ENCODE results near the gene CDH11.

CDH11 gene

GRCh38 chr16:64973171-64973570, 148.7 kb downstream of the CDH11 start:
- DNase-seq = no peak

- DNase-seq = no peak
These were observed 150.7 kb downstream of the CDH11 start for GRCh38 chr16:64971171-64971570.

GRCh38 chr16:64969221-64969620, 152.6 kb downstream of the CDH11 start:
- DNase-seq = no peak

GRCh38 chr16:64968539-64968938, 153.3 kb downstream of the CDH11 start:
- DNase-seq = no peak

GRCh38 chr16:64964126-64964540, 157.7 kb downstream of the CDH11 start:
- no peak for DNase-seq

- no peak for DNase-seq
These were observed 159.1 kb downstream of the CDH11 start for GRCh38 chr16:64962786-64963185.

GRCh38 chr16:64957246-64957645, 164.6 kb downstream of the CDH11 start:
- DNase-seq = no peak

GRCh38 chr16:64952177-64952576, 169.7 kb downstream of the CDH11 start:
- no peak for DNase-seq

GRCh38 chr16:64951193-64951592, 170.7 kb downstream of the CDH11 start:
- DNase-seq = no peak

GRCh38 chr16:64950731-64951130, 171.1 kb downstream of the CDH11 start:
- no peak for DNase-seq

- no peak for DNase-seq
These were observed 171.6 kb downstream of the CDH11 start for GRCh38 chr16:64950262-64950661.

GRCh38 chr16:64948056-64948455, 173.8 kb downstream of the CDH11 start:
- DNase-seq = no peak

- no peak for DNase-seq
These were observed 174.2 kb downstream of the CDH11 start for GRCh38 chr16:64947651-64948050.

GRCh38 chr16:64933885-64934284, 188.0 kb downstream of the CDH11 start:
- no peak for DNase-seq

- DNase-seq = no peak
These were observed 195.4 kb downstream of the CDH11 start for GRCh38 chr16:64926476-64926875.

GRCh38 chr16:64925166-64925565, 196.7 kb downstream of the CDH11 start:
- DNase-seq = no peak

- no peak for DNase-seq
These were observed 197.8 kb downstream of the CDH11 start for GRCh38 chr16:64924086-64924485.

GRCh38 chr16:64919929-64920607, 201.8 kb downstream of the CDH11 start:
- DNase-seq = no peak

GRCh38 chr16:64919141-64919540, 202.7 kb downstream of the CDH11 start:
- DNase-seq = no peak

- DNase-seq = no peak
These were observed 205.8 kb downstream of the CDH11 start for GRCh38 chr16:64916051-64916450.

GRCh38 chr16:64910356-64910755, 211.5 kb downstream of the CDH11 start:
- no peak for DNase-seq

- no peak for DNase-seq
These were observed 214.0 kb downstream of the CDH11 start for GRCh38 chr16:64907844-64908243.

GRCh38 chr16:64903770-64904169, 218.1 kb downstream of the CDH11 start:
- DNase-seq = no peak

- no peak for DNase-seq
These were observed 221.3 kb downstream of the CDH11 start for GRCh38 chr16:64900517-64900916.

GRCh38 chr16:64900019-64900418, 221.8 kb downstream of the CDH11 start:
- no peak for DNase-seq

All from NCI-H146 (cell line).